GM23338 (cell line): Measurements from ENCODE around the gene MFAP5. TPM values are rescaled to one million over a fixed set of nuclear protein-coding genes. Genes with fewer than 3 reads are reported as not detected.

Source experiments
- ATAC-seq: fragments of 200-7000 bp; cut with Tn5 transposase; 3 replicates; pipeline ENCODE4 v1.9.1; 2020
- DNase-seq: peaks from one replicate; pipeline ENCODE4 v3.0.0-alpha.2; 2015; ENCODE audit warnings: low spot score
- H2AFZ ChIP-seq: fragments of 200-600 bp; sonication (generic); 2 replicates; pipeline ENCODE4 v1.8.0; 2016; ENCODE audit warnings: antibody characterized with exemption, mild to moderate bottlenecking, moderate library complexity
- H3F3A ChIP-seq: fragments of 200-600 bp; sonication (generic); replicated peaks from 2 replicates; pipeline ENCODE4 v1.8.0; 2017; ENCODE audit warnings: antibody characterized with exemption, mixed run types, low read depth
- H3K27ac ChIP-seq: fragments of 200-600 bp; sonication (generic); 2 replicates; pipeline ENCODE4 v1.6.1; 2016; ENCODE audit warnings: low read depth
- H3K27me3 ChIP-seq: fragments of 200-600 bp; sonication (generic); 2 replicates; pipeline ENCODE4 v1.8.0; 2016; ENCODE audit warnings: mild to moderate bottlenecking, mixed run types, moderate library complexity; ENCODE audit not compliant: insufficient read depth
- H3K36me3 ChIP-seq: fragments of 200-600 bp; sonication (generic); 2 replicates; pipeline ENCODE4 v1.8.0; 2016; ENCODE audit warnings: mild to moderate bottlenecking; ENCODE audit not compliant: insufficient read depth
- H3K4me1 ChIP-seq: fragments of 200-600 bp; sonication (generic); 2 replicates; pipeline ENCODE4 v1.8.0; 2016; ENCODE audit warnings: mild to moderate bottlenecking, moderate library complexity; ENCODE audit not compliant: insufficient read depth
- H3K4me2 ChIP-seq: fragments of 200-600 bp; sonication (generic); 2 replicates; pipeline ENCODE4 v1.7.1; 2017; ENCODE audit warnings: mixed run types
- H3K4me3 ChIP-seq: fragments of 200-600 bp; sonication (generic); 2 replicates; pipeline ENCODE4 v1.6.1; 2016; ENCODE audit warnings: mixed run types
- H3K79me2 ChIP-seq: fragments of 200-600 bp; sonication (generic); replicated peaks from 2 replicates; pipeline ENCODE4 v1.8.0; 2017; ENCODE audit warnings: mild to moderate bottlenecking; ENCODE audit not compliant: insufficient read depth
- H3K9me2 ChIP-seq: fragments of 200-600 bp; sonication (generic); 2 replicates; pipeline ENCODE4 v1.8.0; 2017; ENCODE audit not compliant: insufficient read depth
- H4K20me1 ChIP-seq: fragments of 200-600 bp; sonication (generic); replicated peaks from 2 replicates; pipeline ENCODE4 v1.8.0; 2017; ENCODE audit warnings: mild to moderate bottlenecking; ENCODE audit not compliant: insufficient read depth
- H3K27ac Mint-ChIP-seq: 2 replicates; pipeline ENCODE4 v1.8.0; 2020; ENCODE audit warnings: inconsistent platforms, mild to moderate bottlenecking, moderate library complexity, mixed read lengths
- H3K27me3 Mint-ChIP-seq: 3 replicates; pipeline ENCODE4 v1.8.0; 2022; ENCODE audit warnings: low read depth, mild to moderate bottlenecking, moderate library complexity, mixed read lengths, inconsistent platforms; ENCODE audit not compliant: insufficient read depth, poor library complexity
- H3K36me3 Mint-ChIP-seq: 3 replicates; pipeline ENCODE4 v1.8.0; 2021; ENCODE audit warnings: low read depth, mild to moderate bottlenecking, inconsistent platforms, moderate library complexity, mixed read lengths
- H3K4me1 Mint-ChIP-seq: 3 replicates; pipeline ENCODE4 v1.8.0; 2020; ENCODE audit warnings: mild to moderate bottlenecking, inconsistent platforms, mixed read lengths
- H3K4me3 Mint-ChIP-seq: 3 replicates; pipeline ENCODE4 v1.8.0; 2021; ENCODE audit warnings: moderate library complexity, mild to moderate bottlenecking, inconsistent platforms, mixed read lengths
- H3K9me3 Mint-ChIP-seq: 3 replicates; pipeline ENCODE4 v1.8.0; 2020; ENCODE audit warnings: moderate library complexity, mild to moderate bottlenecking, inconsistent platforms, mixed read lengths
- CTCF ChIP-seq, 2 experiments: fragments of 200-600 bp in 1 of 2; sonication (generic) in 1 of 2; conservative IDR thresholded peaks; 2 replicates each; pipeline versions ENCODE4 v1.5.1 to v1.6.1; 2016 to 2017; ENCODE audit warnings: antibody characterized with exemption in 2 of 2, low read depth in 2 of 2, mild to moderate bottlenecking in 2 of 2, moderate library complexity in 1 of 2
- EZH2 ChIP-seq: fragments of 200-600 bp; sonication (generic); IDR thresholded peaks from one replicate; pipeline ENCODE4 v1.8.0; 2017; ENCODE audit warnings: antibody characterized with exemption, mild to moderate bottlenecking, low read depth; ENCODE audit not compliant: unreplicated experiment
- EZH2phosphoT487 ChIP-seq: fragments of 200-600 bp; sonication (generic); IDR thresholded peaks from one replicate; pipeline ENCODE4 v1.8.1; 2018; ENCODE audit warnings: antibody characterized with exemption; ENCODE audit not compliant: unreplicated experiment
- JUNB ChIP-seq: IDR thresholded peaks from one replicate; pipeline ENCODE4 v1.6.1; 2016; ENCODE audit warnings: antibody characterized with exemption; ENCODE audit not compliant: unreplicated experiment
- NANOG ChIP-seq: IDR thresholded peaks from 2 replicates; pipeline ENCODE4 v1.6.1; 2016; ENCODE audit warnings: antibody characterized with exemption, borderline replicate concordance
- POLR2AphosphoS5 ChIP-seq: IDR thresholded peaks from 2 replicates; pipeline ENCODE4 v1.6.1; 2016; ENCODE audit warnings: antibody characterized with exemption, low read depth
- polyA plus RNA-seq: library from polyadenylated mRNA; unstranded; fragments of >200 nt; fragmentation: Nextera tagmentation; extraction: Ambion mirVana; gene quantifications from 2 replicates; pipeline ENCODE4 v1.2.1, GENCODE V29; 2016
- total RNA-seq: library from RNA; depleted of rRNA; stranded (reverse); fragments of >200 nt; shearing (Covaris generic); gene quantifications from 2 replicates; pipeline ENCODE4 v1.2.3, GENCODE V29; 2014
- TF ChIP-seq, protein P1 (sequence below): IDR thresholded peaks from one replicate; pipeline ENCODE4 v1.6.1; 2018; ENCODE audit warnings: antibody characterized with exemption; ENCODE audit not compliant: unreplicated experiment

The MFAP5 gene
- total and polyA plus RNA-seq, 2 experiments from 2014 or later, result 0.68 to 0.90 TPM

- TF ChIP-seq, protein P1, sequence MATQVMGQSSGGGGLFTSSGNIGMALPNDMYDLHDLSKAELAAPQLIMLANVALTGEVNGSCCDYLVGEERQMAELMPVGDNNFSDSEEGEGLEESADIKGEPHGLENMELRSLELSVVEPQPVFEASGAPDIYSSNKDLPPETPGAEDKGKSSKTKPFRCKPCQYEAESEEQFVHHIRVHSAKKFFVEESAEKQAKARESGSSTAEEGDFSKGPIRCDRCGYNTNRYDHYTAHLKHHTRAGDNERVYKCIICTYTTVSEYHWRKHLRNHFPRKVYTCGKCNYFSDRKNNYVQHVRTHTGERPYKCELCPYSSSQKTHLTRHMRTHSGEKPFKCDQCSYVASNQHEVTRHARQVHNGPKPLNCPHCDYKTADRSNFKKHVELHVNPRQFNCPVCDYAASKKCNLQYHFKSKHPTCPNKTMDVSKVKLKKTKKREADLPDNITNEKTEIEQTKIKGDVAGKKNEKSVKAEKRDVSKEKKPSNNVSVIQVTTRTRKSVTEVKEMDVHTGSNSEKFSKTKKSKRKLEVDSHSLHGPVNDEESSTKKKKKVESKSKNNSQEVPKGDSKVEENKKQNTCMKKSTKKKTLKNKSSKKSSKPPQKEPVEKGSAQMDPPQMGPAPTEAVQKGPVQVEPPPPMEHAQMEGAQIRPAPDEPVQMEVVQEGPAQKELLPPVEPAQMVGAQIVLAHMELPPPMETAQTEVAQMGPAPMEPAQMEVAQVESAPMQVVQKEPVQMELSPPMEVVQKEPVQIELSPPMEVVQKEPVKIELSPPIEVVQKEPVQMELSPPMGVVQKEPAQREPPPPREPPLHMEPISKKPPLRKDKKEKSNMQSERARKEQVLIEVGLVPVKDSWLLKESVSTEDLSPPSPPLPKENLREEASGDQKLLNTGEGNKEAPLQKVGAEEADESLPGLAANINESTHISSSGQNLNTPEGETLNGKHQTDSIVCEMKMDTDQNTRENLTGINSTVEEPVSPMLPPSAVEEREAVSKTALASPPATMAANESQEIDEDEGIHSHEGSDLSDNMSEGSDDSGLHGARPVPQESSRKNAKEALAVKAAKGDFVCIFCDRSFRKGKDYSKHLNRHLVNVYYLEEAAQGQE, result no peak
- TF ChIP-seq POLR2AphosphoS5, result no peak
- TF ChIP-seq CTCF (conservative IDR thresholded peaks at IDR 0.05; ENCODE audit: low read depth in 2 of 2), result peak in 1 of 2 experiments; percentile 39; a peak in 2 of 4 replicates
- TF ChIP-seq JUNB, result no peak
- Mint-ChIP-seq H3K4me3 (no peak overlapping the region), H3K27ac (no peak overlapping the region), H3K36me3 (peaks cover 12% of the 10 kb centered on the region), H3K4me1 (peaks cover 47% of the 10 kb centered on the region), H3K9me3 (peaks cover 8% of the 10 kb centered on the region), H3K27me3 (peaks cover 4% of the 10 kb centered on the region)
- peaks cover 11% of the 10 kb centered on the region for H3F3A ChIP-seq
- H4K20me1 ChIP-seq, result no peaks in the 10 kb centered on the region
- H3K4me3 ChIP-seq, result no peak overlapping the region
- H3K79me2 ChIP-seq, result no peaks in the 10 kb centered on the region
- H3K27ac ChIP-seq, result peak overlapping the region; percentile 99; the same call in 1 of the 2 replicates
- peak overlapping the region; percentile 66; the same call in 1 of the 2 replicates for H3K4me2 ChIP-seq
- DNase-seq, result no peak
- no peaks in the 10 kb centered on the region for H3K27me3 ChIP-seq
- H3K36me3 ChIP-seq, result no peaks in the 10 kb centered on the region
- peaks cover 10% of the 10 kb centered on the region; the same call in 1 of the 2 replicates for H3K9me2 ChIP-seq
- no peak for ATAC-seq
- H3K4me1 ChIP-seq, result peaks cover 27% of the 10 kb centered on the region
- no peak overlapping the region for H2AFZ ChIP-seq
Observed at GRCh38 chr12:8637244-8637643, 25.4 kb downstream of the MFAP5 start.

DNA sequence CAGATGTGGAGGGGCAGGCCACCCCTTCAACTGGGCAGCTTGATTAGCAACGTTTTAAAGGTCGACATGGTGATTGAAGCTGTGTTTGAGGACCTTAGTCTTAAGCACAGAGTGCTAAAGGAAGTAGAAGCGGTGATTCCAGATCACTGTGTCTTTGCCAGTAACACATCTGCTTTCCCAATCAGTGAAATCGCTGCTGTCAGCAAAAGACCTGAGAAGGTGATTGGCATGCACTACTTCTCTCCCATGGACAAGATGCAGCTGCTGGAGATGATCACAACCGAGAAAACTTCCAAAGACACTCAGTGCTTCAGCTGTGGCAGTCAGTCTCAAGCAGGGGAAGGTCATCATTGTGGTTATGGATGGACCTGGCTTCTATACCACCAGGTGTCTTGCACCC, 26.0 kb downstream of the MFAP5 start:
- H3K9me3 Mint-ChIP-seq, result peaks cover 6% of the 10 kb centered on the region; the same call in 2 of the 3 replicates
- no peaks in the 10 kb centered on the region for H3K36me3 ChIP-seq
- ATAC-seq (peak; percentile 24; the same call in 1 of the 3 replicates), DNase-seq (no peak)
- peaks cover 13% of the 10 kb centered on the region for H3K36me3 Mint-ChIP-seq
- no peaks in the 10 kb centered on the region for H3K27me3 ChIP-seq
- peak overlapping the region; percentile 66 for H3K4me2 ChIP-seq
- no peak overlapping the region for H2AFZ ChIP-seq
- H3K4me1 ChIP-seq, result peaks cover 27% of the 10 kb centered on the region
- peaks cover 11% of the 10 kb centered on the region for H3F3A ChIP-seq
- peaks cover 10% of the 10 kb centered on the region; the same call in 1 of the 2 replicates for H3K9me2 ChIP-seq
- peak overlapping the region; percentile 99 for H3K27ac ChIP-seq
- H3K79me2 ChIP-seq, result no peaks in the 10 kb centered on the region
- no peaks in the 10 kb centered on the region for H4K20me1 ChIP-seq
- peak overlapping the region; percentile 48; the same call in 1 of the 2 replicates for H3K27ac Mint-ChIP-seq
- H3K4me3 Mint-ChIP-seq, result no peak overlapping the region; the same call in 2 of the 3 replicates
- peaks cover 47% of the 10 kb centered on the region for H3K4me1 Mint-ChIP-seq
- peaks cover 4% of the 10 kb centered on the region for H3K27me3 Mint-ChIP-seq
- H3K4me3 ChIP-seq, result peak overlapping the region; percentile 31
- TF ChIP-seq EZH2phosphoT487 (no peak), EZH2 (no peak), NANOG (no peak)
- TF ChIP-seq, protein P1, result no peak
